Adrenal gland (tissue), 12 donors: ENCODE measurements around the gene GPC5. TPM values are rescaled to one million over a fixed set of nuclear protein-coding genes. Genes with fewer than 3 reads are reported as not detected.

ENCODE experiments used
- DNase-seq, 7 donors: peaks; one replicate each; pipeline ENCODE4 v3.0.0-alpha.2; 2019 to 2020
- H3K27ac ChIP-seq, 5 donors: fragments of 200-600 bp; sonication (generic) in 4 of 5; 1 replicate in 3 of 5; 2 replicates in 2 of 5; pipeline versions ENCODE4 v1.5.1 to v1.8.0; 2016 to 2020; ENCODE audit warnings: mild to moderate bottlenecking in 1 of 5
- H3K27me3 ChIP-seq: fragments of 200-600 bp; 2 replicates; pipeline ENCODE4 v1.8.0; 2021
- H3K36me3 ChIP-seq, 2 donors: fragments of 200-600 bp; replicated peaks in 1 of 2; 1 replicate in 1 of 2; 2 replicates in 1 of 2; pipeline versions ENCODE4 v1.5.1 to v1.8.0; 2018 to 2022
- H3K4me1 ChIP-seq, 2 donors: fragments of 200-600 bp; replicated peaks in 1 of 2; 1 replicate in 1 of 2; 2 replicates in 1 of 2; pipeline versions ENCODE4 v1.5.1 to v1.8.0; 2018 to 2021
- H3K4me3 ChIP-seq, 4 donors: fragments of 200-600 bp; sonication (generic) in 3 of 4; one replicate each; pipeline ENCODE4 v1.5.1; 2016 to 2018
- H3K9me3 ChIP-seq, 3 donors: fragments of 200-600 bp; sonication (generic) in 1 of 3; replicated peaks in 1 of 3; 1 replicate in 2 of 3; 2 replicates in 1 of 3; pipeline versions ENCODE4 v1.5.1 to v1.8.0; 2016 to 2021
- POLR2A ChIP-seq, 2 donors: fragments of 450-650 bp; IDR thresholded peaks; one replicate each; pipeline ENCODE4 v1.6.1; 2017; ENCODE audit warnings: antibody characterized with exemption in 2 of 2, mild to moderate bottlenecking in 2 of 2, moderate library complexity in 1 of 2
- WGBS, 4 donors: extraction: QIAGEN DNeasy Blood & Tissue Kit in 2 of 4; methylation state at CpG; one replicate each; pipeline versions ENCODE4 v1.1.5 to v1.1.7; 2013 to 2017; 5-methylcytosine and 5-hydroxymethylcytosine counted together
- intact Hi-C, 2 donors: fragments of 100-400 bp; cut with DNase I; formaldehyde crosslinking; loops; one replicate each; pipeline versions ENCODE4 v1.14.1 to v1.15.0; 2022 to 2023
- polyA plus RNA-seq, 3 donors: library from polyadenylated mRNA; stranded (reverse); fragments of 200-250 nt in 2 of 3; fragments of 350-450 nt in 1 of 3; fragmentation: Illumina TruSeq in 1 of 3; extraction: RNeasy Lipid Tissue Mini Kit (QIAGEN cat#74804) in 1 of 3; gene quantifications; one replicate each; pipeline ENCODE4 v1.2.3, GENCODE V29; 2013 to 2014
- total RNA-seq, 9 donors: library from RNA; depleted of rRNA in 4 of 9; stranded (reverse); fragments of >200 nt in 4 of 9; fragments of 120-200 nt in 1 of 9; fragmentation: NEBNext Ultra II Directional in 1 of 9; extraction: Animal tissue kit (Norgen Biotek cat#: 25700) in 1 of 9; gene quantifications; one replicate each; pipeline versions ENCODE4 v1.1.0 to v1.2.4, GENCODE V29; 2013 to 2023
- TF ChIP-seq, protein P1 (sequence below), 6 experiments: fragments of 450-650 bp in 4 of 6; fragments of 200-600 bp in 2 of 6; sonication (generic) in 1 of 6; IDR thresholded peaks; 1 replicate in 5 of 6; 2 replicates in 1 of 6; pipeline versions ENCODE4 v1.5.1 to v1.8.0; 2016 to 2021; ENCODE audit warnings: antibody characterized with exemption in 6 of 6, mild to moderate bottlenecking in 2 of 6, moderate library complexity in 1 of 6
- donor health status: healthy with polysubstance abuse.
- donor health status: Bipolar disorder and iron deficiency.
- donor health status: DM: yes; HTN: yes; CAD: no.
- donor health status: DM: no; HTN: no; CAD: no.
- donor health status: DM: no; HTN: no; CAD: no.
- donor health status: DM: yes; HTN: yes; CAD: no.

Gene GPC5
- total and polyA plus RNA-seq, 12 donors: 0.24 to 7.7 (median 2.1) TPM; not detected in 4

DNA sequence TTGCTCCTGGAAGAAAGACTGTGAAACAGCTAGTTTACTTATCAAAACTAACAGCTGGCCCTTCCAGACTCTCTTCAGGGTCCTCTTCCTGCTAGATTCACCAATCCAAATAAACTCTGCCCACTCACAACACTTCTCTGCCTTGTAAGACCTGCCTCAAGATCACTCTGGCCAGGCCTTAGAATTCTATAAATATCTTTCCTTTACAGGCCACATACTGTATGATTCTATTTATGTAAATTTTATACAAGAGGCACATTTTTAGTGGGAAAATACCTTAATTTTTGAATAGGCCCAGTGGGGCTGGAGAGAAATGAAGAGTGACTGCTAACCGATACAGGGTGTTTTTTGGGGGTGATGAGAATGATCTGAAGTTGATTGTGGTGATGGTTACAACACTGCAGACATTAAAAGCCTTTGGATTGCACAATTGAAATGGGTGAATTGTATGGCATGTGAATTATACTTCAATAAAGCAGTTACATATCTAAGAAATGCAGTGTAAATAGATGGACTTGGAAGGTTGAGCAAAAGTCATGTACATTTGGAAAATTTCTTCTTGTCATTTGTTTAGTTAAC is 141.8 kb downstream of the GPC5 start:
- 75 to 94% (median 85%) methylated on average over 1 of the region's 1 CpG for WGBS, 4 donors

DNA sequence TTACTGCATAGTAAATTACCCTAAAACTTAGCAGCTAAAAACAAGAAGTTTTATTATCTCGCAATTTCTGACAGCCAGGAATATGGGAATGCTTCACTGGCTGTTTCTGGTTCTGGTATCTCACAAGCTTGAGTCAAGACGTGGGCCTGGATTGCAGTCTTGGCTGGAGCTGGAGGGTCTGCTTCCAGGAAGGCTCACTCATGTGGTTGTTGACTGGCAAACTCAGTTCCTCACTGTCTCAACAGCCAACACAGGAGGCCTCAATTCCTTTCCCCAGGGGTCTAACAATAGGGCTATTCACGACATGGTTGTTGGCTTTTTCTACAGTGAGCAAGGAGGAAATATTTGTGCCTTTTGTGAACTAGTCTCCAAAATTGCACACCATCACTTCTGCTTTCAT is 146.3 kb downstream of the GPC5 start:
- intact Hi-C loops: no loop called here
- no peak overlapping the region for H3K4me3 ChIP-seq
- H3K27me3 ChIP-seq: no peaks in the 10 kb centered on the region
- no peak for DNase-seq
- H3K4me1 ChIP-seq: no peaks in the 10 kb centered on the region
- 42 to 61% (median 55%) methylated on average over 3 of the region's 3 CpGs for WGBS, 4 donors
- no peak for TF ChIP-seq POLR2A (IDR thresholded peaks at IDR 0.05)
- TF ChIP-seq, protein P1, sequence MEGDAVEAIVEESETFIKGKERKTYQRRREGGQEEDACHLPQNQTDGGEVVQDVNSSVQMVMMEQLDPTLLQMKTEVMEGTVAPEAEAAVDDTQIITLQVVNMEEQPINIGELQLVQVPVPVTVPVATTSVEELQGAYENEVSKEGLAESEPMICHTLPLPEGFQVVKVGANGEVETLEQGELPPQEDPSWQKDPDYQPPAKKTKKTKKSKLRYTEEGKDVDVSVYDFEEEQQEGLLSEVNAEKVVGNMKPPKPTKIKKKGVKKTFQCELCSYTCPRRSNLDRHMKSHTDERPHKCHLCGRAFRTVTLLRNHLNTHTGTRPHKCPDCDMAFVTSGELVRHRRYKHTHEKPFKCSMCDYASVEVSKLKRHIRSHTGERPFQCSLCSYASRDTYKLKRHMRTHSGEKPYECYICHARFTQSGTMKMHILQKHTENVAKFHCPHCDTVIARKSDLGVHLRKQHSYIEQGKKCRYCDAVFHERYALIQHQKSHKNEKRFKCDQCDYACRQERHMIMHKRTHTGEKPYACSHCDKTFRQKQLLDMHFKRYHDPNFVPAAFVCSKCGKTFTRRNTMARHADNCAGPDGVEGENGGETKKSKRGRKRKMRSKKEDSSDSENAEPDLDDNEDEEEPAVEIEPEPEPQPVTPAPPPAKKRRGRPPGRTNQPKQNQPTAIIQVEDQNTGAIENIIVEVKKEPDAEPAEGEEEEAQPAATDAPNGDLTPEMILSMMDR (IDR thresholded peaks at IDR 0.05): no peak
- no peak overlapping the region for H3K27ac ChIP-seq
- H3K9me3 ChIP-seq: no peaks in the 10 kb centered on the region
- H3K36me3 ChIP-seq: no peaks in the 10 kb centered on the region

More for the DNA sequence above, 141.8 kb downstream of the GPC5 start:
- no peaks in the 10 kb centered on the region for H3K27me3 ChIP-seq
- DNase-seq: no peak
- no peak overlapping the region for H3K4me3 ChIP-seq
- H3K9me3 ChIP-seq: no peaks in the 10 kb centered on the region
- TF ChIP-seq, protein P1 (IDR thresholded peaks at IDR 0.05): no peak
- no peak for TF ChIP-seq POLR2A (IDR thresholded peaks at IDR 0.05)
- intact Hi-C loops: no loop called here
- no peaks in the 10 kb centered on the region for H3K36me3 ChIP-seq
- no peaks in the 10 kb centered on the region for H3K4me1 ChIP-seq
- no peak overlapping the region for H3K27ac ChIP-seq

DNA sequence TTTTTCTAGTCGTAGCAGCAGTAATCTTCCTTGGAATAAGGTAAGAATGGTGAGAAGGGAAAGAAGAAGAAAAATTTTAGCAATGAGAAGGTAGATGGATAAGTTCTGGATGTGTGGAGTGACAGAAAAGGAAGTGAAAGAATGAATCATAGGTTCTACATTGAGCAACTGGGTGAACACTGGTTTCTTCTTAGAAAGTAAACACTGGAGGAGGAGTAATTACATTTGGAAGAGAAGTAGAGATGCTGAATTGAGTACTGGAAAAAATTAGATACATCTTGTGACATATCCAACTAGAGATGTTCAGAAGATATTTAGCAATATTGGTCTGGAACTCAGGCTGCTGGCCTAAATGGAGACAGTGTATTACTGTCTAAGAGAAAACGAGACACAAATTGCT is 148.5 kb downstream of the GPC5 start:
- DNase-seq: no peak
- H3K4me3 ChIP-seq: no peak overlapping the region
- H3K36me3 ChIP-seq: no peaks in the 10 kb centered on the region
- intact Hi-C loops: no loop called here
- no peak overlapping the region for H3K27ac ChIP-seq
- WGBS, 4 donors: 67 to 87% (median 75%) methylated on average over 2 of the region's 2 CpGs
- H3K9me3 ChIP-seq: no peaks in the 10 kb centered on the region
- TF ChIP-seq, protein P1 (IDR thresholded peaks at IDR 0.05): no peak
- no peak for TF ChIP-seq POLR2A (IDR thresholded peaks at IDR 0.05)
- H3K27me3 ChIP-seq: no peaks in the 10 kb centered on the region
- no peaks in the 10 kb centered on the region for H3K4me1 ChIP-seq

- WGBS, 4 donors: 73 to 82% (median 78%) methylated on average over 2 of the region's 2 CpGs
- Histone ChIP-seq H3K36me3 (no peaks in the 10 kb centered on the region), H3K4me1 (no peaks in the 10 kb centered on the region), H3K4me3 (no peak overlapping the region), H3K27me3 (no peaks in the 10 kb centered on the region), H3K27ac (no peak overlapping the region), H3K9me3 (no peaks in the 10 kb centered on the region)
- intact Hi-C loops: no loop called here
- DNase-seq: no peak
- no peak for TF ChIP-seq POLR2A (IDR thresholded peaks at IDR 0.05)
- TF ChIP-seq, protein P1 (IDR thresholded peaks at IDR 0.05): no peak
Measured at GRCh38 chr13:91553584-91553983, 155.2 kb downstream of the GPC5 start.
